GM23338 (cell line): ENCODE results near the gene FTCD.

ENCODE experiments used
- CREB1 ChIP-seq: fragments of 250-450 bp; sonication (Bioruptor Pico); IDR thresholded peaks from 2 replicates; pipeline ENCODE4 v1.5.0; 2020; ENCODE audit warnings: low read depth, mild to moderate bottlenecking, moderate library complexity
- CTCF ChIP-seq, 2 experiments: fragments of 200-600 bp in 1 of 2; sonication (generic) in 1 of 2; conservative IDR thresholded peaks; 2 replicates each; pipeline versions ENCODE4 v1.5.1 to v1.6.1; 2016 to 2017; ENCODE audit warnings: antibody characterized with exemption in 2 of 2, low read depth in 2 of 2, mild to moderate bottlenecking in 2 of 2, moderate library complexity in 1 of 2
- EZH2 ChIP-seq: fragments of 200-600 bp; sonication (generic); IDR thresholded peaks from one replicate; pipeline ENCODE4 v1.8.0; 2017; ENCODE audit warnings: antibody characterized with exemption, mild to moderate bottlenecking, low read depth; ENCODE audit not compliant: unreplicated experiment
- EZH2phosphoT487 ChIP-seq: fragments of 200-600 bp; sonication (generic); IDR thresholded peaks from one replicate; pipeline ENCODE4 v1.8.1; 2018; ENCODE audit warnings: antibody characterized with exemption; ENCODE audit not compliant: unreplicated experiment
- JUNB ChIP-seq: IDR thresholded peaks from one replicate; pipeline ENCODE4 v1.6.1; 2016; ENCODE audit warnings: antibody characterized with exemption; ENCODE audit not compliant: unreplicated experiment
- NANOG ChIP-seq: IDR thresholded peaks from 2 replicates; pipeline ENCODE4 v1.6.1; 2016; ENCODE audit warnings: antibody characterized with exemption, borderline replicate concordance
- POLR2AphosphoS5 ChIP-seq: IDR thresholded peaks from 2 replicates; pipeline ENCODE4 v1.6.1; 2016; ENCODE audit warnings: antibody characterized with exemption, low read depth
- REST ChIP-seq: IDR thresholded peaks from one replicate; pipeline ENCODE4 v1.6.1; 2018; ENCODE audit warnings: antibody characterized with exemption; ENCODE audit not compliant: unreplicated experiment
- STAT1 ChIP-seq: IDR thresholded peaks from one replicate; pipeline ENCODE4 v1.6.1; 2016; ENCODE audit warnings: antibody characterized with exemption; ENCODE audit not compliant: unreplicated experiment
- ZNF114 ChIP-seq: fragments of 250-450 bp; sonication (Bioruptor Pico); IDR thresholded peaks from 2 replicates; pipeline ENCODE4 v1.5.0; 2020; ENCODE audit warnings: mild to moderate bottlenecking, moderate library complexity

- TF ChIP-seq CTCF (conservative IDR thresholded peaks at IDR 0.05; ENCODE audit: low read depth in 2 of 2) (no peak), ZNF114 (CRISPR knock-in tag) (no peak), REST (no peak), CREB1 (CRISPR knock-in tag) (no peak), EZH2 (no peak), POLR2AphosphoS5 (no peak), STAT1 (no peak), JUNB (no peak), EZH2phosphoT487 (no peak), NANOG (no peak)
Observed at GRCh38 chr21:46141767-46142581, 13.4 kb downstream of the FTCD start.
